Liver (tissue), 3 donors: ENCODE results near the gene PSMD7.
"Not testable (repeated sequence)": the region's sequence is repeated elsewhere in the genome, so short reads cannot be mapped to it uniquely, and the experiment has no call there.

Experiments used
- ATF3 ChIP-seq: IDR thresholded peaks from 2 replicates; pipeline ENCODE4 v1.6.1; 2016; ENCODE audit warnings: antibody characterized with exemption
- CTCF ChIP-seq: fragments of 150-350 bp; IDR thresholded peaks from 2 replicates; pipeline ENCODE4 v1.5.1; 2017; ENCODE audit warnings: improper control_type of control experiment, low read depth, low read length; ENCODE audit not compliant: missing input control
- FOXA1 ChIP-seq: IDR thresholded peaks from 2 replicates; pipeline ENCODE4 v1.6.1; 2016; ENCODE audit warnings: antibody characterized with exemption
- GABPA ChIP-seq, 2 donors: IDR thresholded peaks in 1 of 2; conservative IDR thresholded peaks in 1 of 2; 2 replicates each; pipeline ENCODE4 v1.6.1; 2016; ENCODE audit warnings: antibody characterized with exemption in 2 of 2, mild to moderate bottlenecking in 1 of 2, moderate library complexity in 1 of 2
- HNF4A ChIP-seq, 2 donors: conservative IDR thresholded peaks; 2 replicates each; pipeline ENCODE4 v1.6.1; 2016; ENCODE audit warnings: antibody characterized with exemption in 2 of 2, mild to moderate bottlenecking in 2 of 2
- JUND ChIP-seq, 2 donors: IDR thresholded peaks; 2 replicates each; pipeline ENCODE4 v1.6.1; 2016; ENCODE audit warnings: antibody characterized with exemption in 2 of 2
- MAX ChIP-seq: IDR thresholded peaks from 2 replicates; pipeline ENCODE4 v1.6.1; 2016; ENCODE audit warnings: antibody characterized with exemption
- RAD21 ChIP-seq, 2 donors: IDR thresholded peaks; 2 replicates each; pipeline ENCODE4 v1.6.1; 2016; ENCODE audit warnings: antibody characterized with exemption in 2 of 2, mild to moderate bottlenecking in 2 of 2
- REST ChIP-seq: IDR thresholded peaks from 2 replicates; pipeline ENCODE4 v1.6.1; 2016; ENCODE audit warnings: antibody characterized with exemption, mild to moderate bottlenecking
- SP1 ChIP-seq: IDR thresholded peaks from 2 replicates; pipeline ENCODE4 v1.6.1; 2018; ENCODE audit warnings: antibody characterized with exemption, mild to moderate bottlenecking
- TAF1 ChIP-seq: conservative IDR thresholded peaks from 2 replicates; pipeline ENCODE4 v1.6.1; 2016; ENCODE audit warnings: antibody characterized with exemption, mild to moderate bottlenecking
- ZBTB33 ChIP-seq: IDR thresholded peaks from 2 replicates; pipeline ENCODE4 v1.6.1; 2016; ENCODE audit warnings: antibody characterized with exemption
- donor health status: healthy.
- donor health status: healthy.

GRCh38 chr16:74339226-74339625, 42.6 kb downstream of the PSMD7 start:
- not testable (repeated sequence) for TF ChIP-seq CTCF; MAX; GABPA (IDR thresholded peaks at IDR 0.05 in 1 of 2, conservative IDR thresholded peaks at IDR 0.05 in 1 of 2); ZBTB33; JUND (IDR thresholded peaks at IDR 0.05); REST; HNF4A (conservative IDR thresholded peaks at IDR 0.05); SP1; FOXA1; RAD21 (IDR thresholded peaks at IDR 0.05); TAF1; ATF3
